Activated naive CD4-positive, alpha-beta T cell treated with anti-CD3 and anti-CD28 coated beads, Interleukin-2, amount 50 U/mL, for 24 hours (primary cell): ENCODE data around the gene TPM2.

Experiments
- H3K27ac Mint-ChIP-seq: one replicate; pipeline ENCODE4 v1.8.0; 2021; ENCODE audit warnings: mild to moderate bottlenecking, mixed read lengths
- H3K27me3 Mint-ChIP-seq: one replicate; pipeline ENCODE4 v1.8.0; 2021; ENCODE audit warnings: mixed read lengths
- H3K36me3 Mint-ChIP-seq: one replicate; pipeline ENCODE4 v1.8.0; 2021; ENCODE audit warnings: mixed read lengths
- H3K4me1 Mint-ChIP-seq: one replicate; pipeline ENCODE4 v1.8.0; 2021; ENCODE audit warnings: mixed read lengths
- H3K4me3 Mint-ChIP-seq: one replicate; pipeline ENCODE4 v1.8.0; 2021; ENCODE audit warnings: mild to moderate bottlenecking, mixed read lengths
- H3K9me3 Mint-ChIP-seq: one replicate; pipeline ENCODE4 v1.8.0; 2021; ENCODE audit warnings: mixed read lengths

Gene TPM2

GRCh38 chr9:35690294-35690613 lies 529 bp upstream of the TPM2 start:
- Mint-ChIP-seq H3K4me3 (peak overlapping the region; percentile 76), H3K27me3 (no peaks in the 10 kb centered on the region), H3K27ac (peak overlapping the region; percentile 74), H3K36me3 (no peaks in the 10 kb centered on the region), H3K9me3 (no peaks in the 10 kb centered on the region), H3K4me1 (peaks cover 28% of the 10 kb centered on the region)

- Mint-ChIP-seq H3K27ac (peak overlapping the region; percentile 74), H3K4me1 (peaks cover 28% of the 10 kb centered on the region), H3K9me3 (no peaks in the 10 kb centered on the region), H3K4me3 (peak overlapping the region; percentile 35), H3K36me3 (no peaks in the 10 kb centered on the region), H3K27me3 (no peaks in the 10 kb centered on the region)
These were observed 875 bp downstream of the TPM2 start for GRCh38 chr9:35688558-35689541.

GRCh38 chr9:35687972-35688557 lies 1.7 kb downstream of the TPM2 start:
- no peaks in the 10 kb centered on the region for H3K36me3 Mint-ChIP-seq
- H3K4me1 Mint-ChIP-seq, result peaks cover 28% of the 10 kb centered on the region
- H3K4me3 Mint-ChIP-seq, result no peak overlapping the region
- no peaks in the 10 kb centered on the region for H3K27me3 Mint-ChIP-seq
- no peaks in the 10 kb centered on the region for H3K9me3 Mint-ChIP-seq
- no peak overlapping the region for H3K27ac Mint-ChIP-seq

- H3K36me3 Mint-ChIP-seq, result no peaks in the 10 kb centered on the region
- H3K27ac Mint-ChIP-seq, result no peak overlapping the region
- no peaks in the 10 kb centered on the region for H3K27me3 Mint-ChIP-seq
- H3K4me1 Mint-ChIP-seq, result peaks cover 28% of the 10 kb centered on the region
- no peak overlapping the region for H3K4me3 Mint-ChIP-seq
- no peaks in the 10 kb centered on the region for H3K9me3 Mint-ChIP-seq
These were observed 2.4 kb downstream of the TPM2 start for GRCh38 chr9:35687306-35687705.

GRCh38 chr9:35686222-35687203 lies 3.2 kb downstream of the TPM2 start:
- Mint-ChIP-seq H3K4me1 (peaks cover 22% of the 10 kb centered on the region), H3K27ac (no peak overlapping the region), H3K36me3 (no peaks in the 10 kb centered on the region)

GRCh38 chr9:35685506-35685905 lies 4.2 kb downstream of the TPM2 start:
- Mint-ChIP-seq H3K27me3 (no peaks in the 10 kb centered on the region), H3K27ac (no peak overlapping the region), H3K36me3 (no peaks in the 10 kb centered on the region), H3K9me3 (no peaks in the 10 kb centered on the region), H3K4me3 (no peak overlapping the region), H3K4me1 (peaks cover 18% of the 10 kb centered on the region)

More at GRCh38 chr9:35686222-35687203, 3.2 kb downstream of the TPM2 start:
- H3K9me3 Mint-ChIP-seq, result no peaks in the 10 kb centered on the region
- H3K27me3 Mint-ChIP-seq, result no peaks in the 10 kb centered on the region
- no peak overlapping the region for H3K4me3 Mint-ChIP-seq

GRCh38 chr9:35684921-35685320 lies 4.8 kb downstream of the TPM2 start:
- no peak overlapping the region for H3K27ac Mint-ChIP-seq
- no peaks in the 10 kb centered on the region for H3K27me3 Mint-ChIP-seq

GRCh38 chr9:35683323-35683722 lies 6.4 kb downstream of the TPM2 start:
- no peak overlapping the region for H3K27ac Mint-ChIP-seq
- H3K4me3 Mint-ChIP-seq, result no peak overlapping the region
- no peaks in the 10 kb centered on the region for H3K9me3 Mint-ChIP-seq
- peaks cover 9% of the 10 kb centered on the region for H3K4me1 Mint-ChIP-seq
- H3K27me3 Mint-ChIP-seq, result no peaks in the 10 kb centered on the region
- no peaks in the 10 kb centered on the region for H3K36me3 Mint-ChIP-seq

More at GRCh38 chr9:35684921-35685320, 4.8 kb downstream of the TPM2 start:
- no peaks in the 10 kb centered on the region for H3K36me3 Mint-ChIP-seq
- no peaks in the 10 kb centered on the region for H3K9me3 Mint-ChIP-seq
- no peak overlapping the region for H3K4me3 Mint-ChIP-seq
- H3K4me1 Mint-ChIP-seq, result peaks cover 18% of the 10 kb centered on the region

GRCh38 chr9:35682520-35683315 lies 7.0 kb downstream of the TPM2 start:
- no peak overlapping the region for H3K4me3 Mint-ChIP-seq
- no peaks in the 10 kb centered on the region for H3K27me3 Mint-ChIP-seq
- H3K4me1 Mint-ChIP-seq, result peaks cover 5% of the 10 kb centered on the region
- no peak overlapping the region for H3K27ac Mint-ChIP-seq
- no peaks in the 10 kb centered on the region for H3K36me3 Mint-ChIP-seq
- no peaks in the 10 kb centered on the region for H3K9me3 Mint-ChIP-seq

GRCh38 chr9:35682051-35682450 lies 7.7 kb downstream of the TPM2 start:
- no peaks in the 10 kb centered on the region for H3K27me3 Mint-ChIP-seq
- no peaks in the 10 kb centered on the region for H3K9me3 Mint-ChIP-seq
- peaks cover under 1% of the 10 kb centered on the region for H3K4me1 Mint-ChIP-seq
- H3K36me3 Mint-ChIP-seq, result no peaks in the 10 kb centered on the region
- no peak overlapping the region for H3K4me3 Mint-ChIP-seq
- H3K27ac Mint-ChIP-seq, result no peak overlapping the region

- Mint-ChIP-seq H3K9me3 (no peaks in the 10 kb centered on the region), H3K27me3 (no peaks in the 10 kb centered on the region), H3K4me1 (peaks cover 5% of the 10 kb centered on the region), H3K36me3 (no peaks in the 10 kb centered on the region), H3K27ac (no peak overlapping the region), H3K4me3 (no peak overlapping the region)
These were observed 8.3 kb downstream of the TPM2 start for GRCh38 chr9:35681341-35682002.

GRCh38 chr9:35680331-35681105 lies 9.2 kb downstream of the TPM2 start:
- Mint-ChIP-seq H3K4me1 (peaks cover 8% of the 10 kb centered on the region), H3K4me3 (no peak overlapping the region), H3K9me3 (no peaks in the 10 kb centered on the region), H3K27me3 (no peaks in the 10 kb centered on the region), H3K27ac (no peak overlapping the region), H3K36me3 (no peaks in the 10 kb centered on the region)

GRCh38 chr9:35679766-35680330 lies 9.9 kb downstream of the TPM2 start:
- Mint-ChIP-seq H3K36me3 (no peaks in the 10 kb centered on the region), H3K4me3 (no peak overlapping the region), H3K4me1 (peaks cover 8% of the 10 kb centered on the region), H3K9me3 (no peaks in the 10 kb centered on the region), H3K27ac (no peak overlapping the region), H3K27me3 (no peaks in the 10 kb centered on the region)
